ENCODE measurements around the gene BIRC5.

- TF ChIP-seq POLR2A (IDR thresholded peaks at IDR 0.05): no peak
- TF ChIP-seq, protein P1, sequence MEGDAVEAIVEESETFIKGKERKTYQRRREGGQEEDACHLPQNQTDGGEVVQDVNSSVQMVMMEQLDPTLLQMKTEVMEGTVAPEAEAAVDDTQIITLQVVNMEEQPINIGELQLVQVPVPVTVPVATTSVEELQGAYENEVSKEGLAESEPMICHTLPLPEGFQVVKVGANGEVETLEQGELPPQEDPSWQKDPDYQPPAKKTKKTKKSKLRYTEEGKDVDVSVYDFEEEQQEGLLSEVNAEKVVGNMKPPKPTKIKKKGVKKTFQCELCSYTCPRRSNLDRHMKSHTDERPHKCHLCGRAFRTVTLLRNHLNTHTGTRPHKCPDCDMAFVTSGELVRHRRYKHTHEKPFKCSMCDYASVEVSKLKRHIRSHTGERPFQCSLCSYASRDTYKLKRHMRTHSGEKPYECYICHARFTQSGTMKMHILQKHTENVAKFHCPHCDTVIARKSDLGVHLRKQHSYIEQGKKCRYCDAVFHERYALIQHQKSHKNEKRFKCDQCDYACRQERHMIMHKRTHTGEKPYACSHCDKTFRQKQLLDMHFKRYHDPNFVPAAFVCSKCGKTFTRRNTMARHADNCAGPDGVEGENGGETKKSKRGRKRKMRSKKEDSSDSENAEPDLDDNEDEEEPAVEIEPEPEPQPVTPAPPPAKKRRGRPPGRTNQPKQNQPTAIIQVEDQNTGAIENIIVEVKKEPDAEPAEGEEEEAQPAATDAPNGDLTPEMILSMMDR (IDR thresholded peaks at IDR 0.05): no peak
Measured at GRCh38 chr17:78223061-78223460, 9.0 kb downstream of the BIRC5 start.
